Gastroesophageal sphincter (tissue), 2 donors: ENCODE data around the gene MYEF2.

Experiments used
- EP300 ChIP-seq: sonication (generic); formaldehyde crosslinking; IDR thresholded peaks from one replicate; pipeline ENCODE4 v1.6.1; 2017; ENCODE audit warnings: antibody characterized with exemption, mild to moderate bottlenecking
- POLR2A ChIP-seq, 2 donors: fragments of 450-650 bp; IDR thresholded peaks; one replicate each; pipeline ENCODE4 v1.6.1; 2017; ENCODE audit warnings: antibody characterized with exemption in 2 of 2, mild to moderate bottlenecking in 2 of 2, moderate library complexity in 1 of 2
- POLR2AphosphoS5 ChIP-seq: sonication (generic); formaldehyde crosslinking; IDR thresholded peaks from one replicate; pipeline ENCODE4 v1.6.1; 2017; ENCODE audit warnings: antibody characterized with exemption

DNA sequence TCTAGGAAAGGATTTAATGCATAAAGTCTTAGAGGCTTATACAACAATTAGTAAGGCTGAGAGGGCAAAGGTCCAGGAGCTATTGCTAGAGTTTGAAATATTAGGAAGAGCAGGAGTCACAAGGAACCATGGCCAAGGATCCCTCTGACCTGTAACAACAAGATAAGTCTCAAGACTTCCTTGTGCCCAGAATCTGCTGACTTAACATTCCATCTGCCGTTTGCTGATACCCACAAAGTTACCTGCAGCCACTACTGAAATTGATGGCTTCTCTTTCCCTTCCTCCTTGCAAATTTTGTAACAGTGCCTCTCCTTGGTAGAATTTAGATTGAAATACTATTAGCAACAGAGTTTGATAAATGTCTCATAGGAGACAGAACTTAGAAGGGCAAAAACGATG is 4.7 kb upstream of the MYEF2 start:
- TF ChIP-seq POLR2AphosphoS5, result no peak
- no peak for TF ChIP-seq POLR2A (IDR thresholded peaks at IDR 0.05)
- TF ChIP-seq EP300, result no peak
